ENCODE data around the gene HELB. TPM values are rescaled to one million over a fixed set of nuclear protein-coding genes. Genes with fewer than 3 reads are reported as not detected.
"Not testable (repeated sequence)": the region's sequence is repeated elsewhere in the genome, so short reads cannot be mapped to it uniquely, and the experiment has no call there.

HELB gene
- total RNA-seq, 1 donor from 2014 or later: 2.9 TPM

DNA sequence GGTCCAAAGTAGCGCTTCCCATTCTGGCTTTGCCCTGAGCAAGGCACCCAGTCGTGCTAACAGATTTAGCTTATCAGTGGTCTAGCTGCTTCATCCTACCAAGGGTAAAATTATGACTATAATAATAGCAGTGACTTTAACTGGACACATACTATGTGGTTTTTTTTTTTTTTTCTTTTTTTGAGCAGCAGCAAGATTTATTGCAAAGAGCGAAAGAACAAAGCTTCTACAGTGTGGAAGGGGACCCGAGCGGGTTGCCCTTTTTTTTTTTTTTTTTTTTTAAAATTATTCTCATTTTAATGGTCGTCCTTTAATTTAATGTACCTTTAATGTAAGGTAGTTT lies 505 bp downstream of the HELB start:
- DNase-seq (ENCODE audit: low spot score): no peak

DNA sequence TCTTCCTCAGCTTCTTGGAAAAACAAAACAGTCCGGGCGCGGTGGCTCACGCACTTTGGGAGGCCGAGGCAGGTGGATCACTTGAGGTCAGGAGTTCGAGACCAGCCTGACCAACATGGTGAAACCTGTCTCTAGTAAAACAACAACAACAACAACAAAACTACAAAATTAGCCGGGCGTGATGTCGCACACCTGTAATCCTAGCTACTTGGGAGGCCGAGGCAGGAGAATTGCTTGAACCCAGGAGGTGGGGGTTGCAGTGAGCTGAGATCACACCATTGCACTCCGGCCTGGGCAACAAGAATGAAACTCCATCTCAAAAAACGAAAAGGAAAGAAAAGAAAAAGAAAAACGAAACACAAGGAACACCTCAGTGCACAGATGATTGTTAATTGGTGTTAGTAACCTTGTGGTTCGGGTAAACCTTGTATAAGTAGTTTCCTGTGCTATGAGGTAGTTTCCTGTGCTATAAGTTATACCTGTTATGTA lies 1.1 kb downstream of the HELB start:
- not testable (repeated sequence) for DNase-seq (ENCODE audit: low spot score)

DNA sequence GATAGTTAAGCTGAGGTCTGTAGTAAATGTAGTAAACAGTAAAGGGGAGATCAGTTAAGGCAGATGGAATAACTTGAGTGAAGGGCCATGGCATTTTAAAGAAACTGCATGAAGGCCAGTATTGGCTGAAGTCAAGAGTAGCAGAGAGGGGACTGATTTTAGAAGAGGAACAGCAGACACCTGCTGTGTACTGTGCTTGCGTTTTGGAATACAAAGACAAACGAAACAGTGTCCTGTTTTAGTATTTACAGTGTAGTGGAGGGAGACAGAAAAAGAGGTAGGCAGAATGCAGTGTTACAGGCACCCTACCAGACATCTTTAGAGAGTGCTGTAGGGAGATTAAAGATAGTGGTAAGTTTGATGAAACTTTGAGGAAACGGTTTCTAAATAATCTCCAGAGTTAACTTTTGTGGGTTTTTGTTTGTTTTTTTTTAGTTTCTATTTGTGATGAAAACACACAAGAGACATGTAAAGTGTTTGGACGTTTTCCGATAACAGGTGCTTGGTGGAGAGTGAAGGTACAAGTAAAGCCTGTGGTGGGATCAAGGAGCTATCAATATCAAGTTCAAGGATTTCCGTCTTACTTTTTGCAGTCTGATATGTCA lies 2.1 kb downstream of the HELB start:
- no peak for DNase-seq (ENCODE audit: low spot score)

DNA sequence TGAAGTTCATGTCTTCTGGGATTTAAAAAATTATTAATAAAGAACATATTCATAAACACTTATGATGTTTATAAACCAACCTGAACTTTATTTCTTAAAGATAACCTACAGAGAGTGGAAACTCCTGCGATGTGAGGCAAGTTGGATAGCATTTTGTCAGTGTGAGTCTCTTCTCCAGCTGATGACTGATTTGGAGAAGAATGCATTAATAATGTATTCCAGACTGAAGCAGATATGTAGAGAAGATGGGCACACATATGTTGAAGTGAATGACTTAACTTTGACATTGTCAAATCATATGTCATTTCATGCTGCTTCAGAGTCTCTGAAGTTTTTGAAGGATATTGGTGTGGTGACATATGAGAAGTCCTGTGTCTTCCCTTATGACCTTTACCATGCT lies 7.3 kb downstream of the HELB start:
- DNase-seq (ENCODE audit: low spot score): no peak

GRCh38 chr12:66312189-66312588 lies 9.9 kb downstream of the HELB start:
- no peak for DNase-seq (ENCODE audit: low spot score)

GRCh38 chr12:66314278-66314677 lies 12.0 kb downstream of the HELB start:
- DNase-seq (ENCODE audit: low spot score): no peak

DNA sequence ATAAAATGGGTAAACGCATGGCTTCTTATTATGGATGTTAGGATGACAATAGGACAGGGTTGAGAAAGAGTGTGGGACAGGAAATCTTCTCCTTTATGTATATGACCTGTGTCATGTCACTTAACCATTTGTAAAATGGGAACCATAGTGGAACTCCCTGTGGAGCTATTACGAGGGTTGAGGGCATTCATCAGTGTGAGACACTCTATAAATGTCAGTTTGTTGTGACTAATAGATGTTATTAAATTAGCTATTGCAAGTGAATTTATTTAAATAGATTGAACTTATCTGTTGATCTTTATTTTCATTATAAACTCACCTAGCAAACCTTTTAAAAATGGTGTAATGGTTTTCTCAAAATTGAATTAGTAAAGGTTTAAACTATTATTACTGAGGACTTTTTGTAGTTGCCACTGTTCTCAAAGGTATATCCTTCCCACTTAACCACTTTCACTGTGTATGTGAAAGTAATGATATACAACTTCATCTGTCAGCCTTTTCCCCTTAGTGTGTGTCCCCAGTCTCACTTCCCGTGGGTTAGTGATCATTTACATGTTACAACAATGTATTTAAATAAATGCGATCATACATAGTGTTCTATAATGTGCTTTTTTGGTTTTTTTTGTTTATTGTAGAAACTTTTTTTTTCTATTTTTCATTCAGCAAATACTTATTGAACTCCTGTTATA lies 17.1 kb downstream of the HELB start:
- no peak for DNase-seq (ENCODE audit: low spot score)

- DNase-seq (ENCODE audit: low spot score): no peak
Observed at GRCh38 chr12:66320996-66321395, 18.7 kb downstream of the HELB start.

- no peak for DNase-seq (ENCODE audit: low spot score)
Observed at GRCh38 chr12:66321435-66321834, 19.1 kb downstream of the HELB start.

DNA sequence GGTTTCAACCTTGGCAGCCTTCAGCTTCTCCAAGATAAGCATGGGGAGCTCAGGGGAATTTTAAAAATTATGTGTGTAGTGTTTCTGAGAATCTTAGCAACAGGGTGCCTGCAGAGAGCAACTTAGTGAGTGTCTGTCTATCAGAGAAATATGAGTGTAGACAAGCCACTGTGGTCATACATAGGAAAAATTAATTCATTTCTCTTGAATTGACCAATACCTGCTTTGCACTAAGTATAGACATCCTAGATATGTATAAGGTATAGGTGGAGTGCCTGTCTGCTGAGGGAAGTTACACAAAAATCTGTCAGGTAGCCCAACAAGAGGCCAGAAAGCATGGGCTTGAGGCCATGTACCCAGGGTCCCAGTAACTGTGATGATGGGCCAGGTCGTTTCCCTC lies 20.7 kb downstream of the HELB start:
- DNase-seq (ENCODE audit: low spot score): no peak

GRCh38 chr12:66329941-66330340 lies 27.6 kb downstream of the HELB start:
- no peak for DNase-seq (ENCODE audit: low spot score)

- no peak for DNase-seq (ENCODE audit: low spot score)
Observed at GRCh38 chr12:66331016-66331415, 28.7 kb downstream of the HELB start.

- no peak for DNase-seq (ENCODE audit: low spot score)
Observed at GRCh38 chr12:66331814-66332213, 29.5 kb downstream of the HELB start.

- no peak for DNase-seq (ENCODE audit: low spot score)
Observed at GRCh38 chr12:66335746-66336145, 33.5 kb downstream of the HELB start.

- DNase-seq (ENCODE audit: low spot score): no peak
Observed at GRCh38 chr12:66337381-66338010, 35.2 kb downstream of the HELB start.

DNA sequence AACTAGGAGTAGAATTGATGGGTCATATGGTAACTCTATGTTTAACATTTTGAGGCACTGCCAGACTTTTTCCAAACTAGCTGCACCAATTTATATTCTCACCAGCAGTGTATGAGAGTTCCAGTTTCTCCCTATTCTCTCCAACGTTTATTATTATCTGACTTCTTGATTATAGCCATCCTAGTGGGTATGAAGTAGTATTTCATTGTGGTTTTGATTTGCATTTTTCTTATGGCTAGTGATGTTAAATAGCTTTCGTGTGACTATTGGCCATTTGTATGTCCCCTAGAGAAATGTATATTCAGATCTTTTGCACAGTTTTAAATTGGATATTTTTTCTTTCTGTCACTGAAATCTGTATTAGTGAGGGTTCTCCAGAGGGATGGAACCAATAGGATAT lies 37.8 kb downstream of the HELB start:
- DNase-seq (ENCODE audit: low spot score): no peak

- no peak for DNase-seq (ENCODE audit: low spot score)
Observed at GRCh38 chr12:66341126-66341525, 38.8 kb downstream of the HELB start.

DNA sequence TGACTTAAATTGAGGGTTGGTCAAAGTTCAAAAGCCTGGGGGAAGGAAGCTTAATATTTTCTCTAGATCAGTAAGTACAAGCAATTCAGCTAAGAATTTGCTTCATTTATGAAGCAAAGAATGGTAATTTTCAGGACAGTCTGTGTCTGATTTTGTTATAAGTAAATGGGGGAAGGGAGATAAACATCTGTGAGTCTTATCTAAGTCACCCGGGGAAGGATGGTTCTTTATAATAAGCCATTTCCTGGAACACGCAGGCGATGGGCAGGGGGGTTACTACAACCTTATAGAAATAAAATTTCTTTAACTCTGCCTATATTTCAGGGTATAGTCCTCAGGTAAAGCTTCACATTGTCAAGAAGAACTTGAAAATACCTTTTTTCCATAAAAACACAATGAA lies 42.9 kb downstream of the HELB start:
- DNase-seq (ENCODE audit: low spot score): no peak

DNA sequence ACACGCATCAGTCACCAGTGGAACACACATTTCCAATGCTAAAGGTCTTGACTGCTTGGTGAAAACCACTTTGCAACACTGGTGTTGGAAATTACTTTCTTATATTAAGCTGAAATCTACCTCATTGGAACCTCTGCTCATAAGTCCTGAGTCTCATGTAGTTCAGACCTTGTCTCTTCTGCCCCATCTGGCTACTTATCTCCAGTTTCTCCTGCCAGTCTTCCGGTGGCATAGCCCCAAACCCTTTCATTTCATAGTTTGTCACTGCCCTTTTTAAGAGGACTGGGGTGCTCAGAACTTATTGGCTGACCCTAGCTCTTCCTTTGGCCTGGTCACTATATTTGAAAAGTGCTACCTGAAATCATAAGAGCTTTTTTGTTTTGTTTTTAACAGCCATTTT lies 43.7 kb downstream of the HELB start:
- no peak for DNase-seq (ENCODE audit: low spot score)

DNA sequence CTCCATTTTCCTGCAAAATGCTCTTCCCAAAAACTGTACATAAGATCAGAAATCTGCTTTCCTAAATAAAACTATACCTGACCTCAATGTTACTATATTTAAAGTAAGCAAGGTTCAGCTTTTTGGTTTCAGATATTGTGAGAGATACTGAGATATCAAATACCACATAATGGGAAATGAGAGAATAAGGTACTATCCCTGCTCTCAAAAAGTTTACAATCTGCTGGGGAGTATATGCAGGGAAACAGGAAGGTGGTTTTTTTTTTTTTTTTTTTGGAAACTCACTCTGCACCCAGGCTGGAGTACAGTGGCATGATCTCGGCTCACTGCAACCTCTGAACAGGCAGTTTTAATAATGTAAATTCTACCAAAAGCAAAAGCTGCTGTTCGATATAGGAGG lies 49.0 kb downstream of the HELB start:
- DNase-seq (ENCODE audit: low spot score): no peak

GRCh38 chr12:66352197-66352596 lies 49.9 kb downstream of the HELB start:
- no peak for DNase-seq (ENCODE audit: low spot score)

DNA sequence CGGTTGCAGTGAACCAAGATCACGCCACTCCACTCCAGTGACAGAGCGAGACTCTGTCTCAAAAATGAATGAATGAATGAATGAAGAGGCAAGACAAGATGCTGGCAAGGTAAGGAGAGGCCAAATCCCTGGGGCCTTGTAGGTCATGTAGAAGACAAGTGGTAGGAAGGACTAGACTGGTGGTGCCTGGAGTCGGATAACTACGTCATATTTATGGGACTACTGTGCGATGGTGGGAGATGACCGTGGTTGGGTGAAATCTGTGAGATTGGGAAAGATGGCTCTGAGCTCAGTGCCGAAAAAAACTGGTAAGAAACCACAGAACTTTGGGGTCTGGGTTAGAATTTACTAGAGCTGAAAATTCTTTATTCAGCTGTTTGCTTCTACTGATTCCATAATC lies 50.6 kb downstream of the HELB start:
- no peak for DNase-seq (ENCODE audit: low spot score)

GRCh38 chr12:66354291-66354690 lies 52.0 kb downstream of the HELB start:
- no peak for DNase-seq (ENCODE audit: low spot score)

Measured in mesenteric fat pad (tissue), 1 donor.